Calu3 (cell line): ENCODE data around the gene PPEF2. TPM values are rescaled to one million over a fixed set of nuclear protein-coding genes. Genes with fewer than 3 reads are reported as not detected.

Experiments
- BruUV-seq: library from RNA; stranded (reverse); fragments of 400-500 nt; replicated peaks from 2 replicates; lab custom pipeline; 2021; lab: Mats Ljungman, UMichigan
- CTCF ChIA-PET: fragments of 300-600 bp; sonication (Branson Sonifier 250); formaldehyde crosslinking; loops from one replicate; lab custom pipeline; 2022; ENCODE audit warnings: antibody characterized with exemption; lab: Charles Lee
- DNase-seq: peaks from one replicate; pipeline ENCODE4 v3.0.0; 2022
- H3K27ac Mint-ChIP-seq: one replicate; pipeline ENCODE4 v1.8.0; 2022; ENCODE audit warnings: mixed read lengths; ENCODE audit not compliant: unreplicated experiment
- H3K27me3 Mint-ChIP-seq: one replicate; pipeline ENCODE4 v1.8.0; 2022; ENCODE audit warnings: mixed read lengths; ENCODE audit not compliant: unreplicated experiment
- H3K36me3 Mint-ChIP-seq: one replicate; pipeline ENCODE4 v1.8.0; 2022; ENCODE audit warnings: mild to moderate bottlenecking, moderate library complexity, mixed read lengths; ENCODE audit not compliant: insufficient read depth, unreplicated experiment
- H3K4me1 Mint-ChIP-seq: one replicate; pipeline ENCODE4 v1.8.0; 2022; ENCODE audit warnings: mild to moderate bottlenecking, low read depth, mixed read lengths; ENCODE audit not compliant: unreplicated experiment
- H3K4me3 Mint-ChIP-seq: one replicate; pipeline ENCODE4 v1.8.0; 2022; ENCODE audit warnings: mild to moderate bottlenecking, low read depth, moderate library complexity, mixed read lengths; ENCODE audit not compliant: unreplicated experiment
- H3K9me3 Mint-ChIP-seq: one replicate; pipeline ENCODE4 v1.8.0; 2022; ENCODE audit warnings: low read depth, mixed read lengths; ENCODE audit not compliant: unreplicated experiment
- CTCF ChIP-seq: fragments of 200-600 bp; IDR thresholded peaks from one replicate; pipeline ENCODE4 v1.8.0; 2022; ENCODE audit warnings: antibody characterized with exemption; ENCODE audit not compliant: unreplicated experiment
- intact Hi-C: fragments of 100-400 bp; cut with micrococcal nuclease; formaldehyde crosslinking; loops from one replicate; pipeline ENCODE4 v1.10.0; 2022; ENCODE audit not compliant: unreplicated experiment
- total RNA-seq: library from RNA; stranded (reverse); gene quantifications from 2 replicates; pipeline ENCODE4 v1.2.3, GENCODE V29; 2022

The PPEF2 gene
- total RNA-seq, 1 experiment from 2014 or later = not detected

DNA sequence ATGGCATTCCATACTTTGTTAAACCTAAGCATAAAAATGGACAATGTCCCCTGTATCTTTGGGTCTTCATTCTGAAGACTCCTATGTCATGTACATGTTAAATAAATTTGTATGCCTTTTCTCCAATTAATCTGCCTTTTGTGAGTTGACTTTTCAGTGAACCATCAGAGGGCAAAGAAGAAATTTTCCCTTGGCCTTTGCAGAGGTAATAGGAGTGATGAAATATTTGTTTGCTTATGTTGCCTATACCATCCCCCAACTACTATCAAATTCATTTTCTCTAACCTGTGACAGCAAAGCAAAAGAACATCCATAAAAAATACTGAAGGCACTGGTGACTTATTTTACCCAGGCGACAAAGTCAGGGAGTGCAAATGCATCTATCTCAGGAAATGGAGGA is 20.3 kb upstream of the PPEF2 start:
- Mint-ChIP-seq H3K9me3 (no peaks in the 10 kb centered on the region), H3K27me3 (no peaks in the 10 kb centered on the region), H3K4me3 (no peak overlapping the region), H3K27ac (no peak overlapping the region), H3K36me3 (no peaks in the 10 kb centered on the region), H3K4me1 (no peaks in the 10 kb centered on the region)
- no TSS peak for BruUV-seq
- DNase-seq = no peak
- CTCF ChIA-PET = no interaction called here
- no peak for TF ChIP-seq CTCF
- intact Hi-C loops = no loop called here

DNA sequence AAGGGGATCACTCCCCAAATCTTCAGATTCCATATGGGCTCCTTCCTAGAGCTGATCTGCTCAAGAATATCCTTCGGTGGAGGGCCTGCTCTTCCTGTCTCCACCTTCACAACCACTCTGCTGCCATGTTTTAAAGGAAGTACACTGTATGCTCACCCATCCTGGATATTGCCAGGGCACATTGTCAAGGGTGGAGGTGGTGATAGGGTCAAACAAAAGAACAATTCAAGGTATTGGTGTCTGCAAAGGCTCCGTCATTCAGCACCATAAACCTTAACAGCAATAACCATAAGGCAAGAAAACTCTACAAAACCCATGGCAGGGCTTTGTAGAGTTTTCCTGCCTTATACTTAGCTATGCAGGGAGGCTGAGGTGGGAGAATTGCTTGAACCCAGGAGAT is 19.7 kb upstream of the PPEF2 start:
- Mint-ChIP-seq H3K4me3 (no peak overlapping the region), H3K4me1 (no peaks in the 10 kb centered on the region), H3K27me3 (no peaks in the 10 kb centered on the region), H3K36me3 (no peaks in the 10 kb centered on the region), H3K9me3 (no peaks in the 10 kb centered on the region), H3K27ac (no peak overlapping the region)
- CTCF ChIA-PET = no interaction called here
- no peak for DNase-seq
- no peak for TF ChIP-seq CTCF
- intact Hi-C loops = no loop called here
- BruUV-seq = no TSS peak

GRCh38 chr4:75920327-75920726 is 18.1 kb upstream of the PPEF2 start:
- no peak for TF ChIP-seq CTCF
- BruUV-seq = no TSS peak
- no peaks in the 10 kb centered on the region for H3K9me3 Mint-ChIP-seq
- no peaks in the 10 kb centered on the region for H3K27me3 Mint-ChIP-seq
- CTCF ChIA-PET = no interaction called here
- intact Hi-C loops = no loop called here
- no peaks in the 10 kb centered on the region for H3K36me3 Mint-ChIP-seq
- no peak for DNase-seq
- no peak overlapping the region for H3K4me3 Mint-ChIP-seq
- no peak overlapping the region for H3K27ac Mint-ChIP-seq
- no peaks in the 10 kb centered on the region for H3K4me1 Mint-ChIP-seq

DNA sequence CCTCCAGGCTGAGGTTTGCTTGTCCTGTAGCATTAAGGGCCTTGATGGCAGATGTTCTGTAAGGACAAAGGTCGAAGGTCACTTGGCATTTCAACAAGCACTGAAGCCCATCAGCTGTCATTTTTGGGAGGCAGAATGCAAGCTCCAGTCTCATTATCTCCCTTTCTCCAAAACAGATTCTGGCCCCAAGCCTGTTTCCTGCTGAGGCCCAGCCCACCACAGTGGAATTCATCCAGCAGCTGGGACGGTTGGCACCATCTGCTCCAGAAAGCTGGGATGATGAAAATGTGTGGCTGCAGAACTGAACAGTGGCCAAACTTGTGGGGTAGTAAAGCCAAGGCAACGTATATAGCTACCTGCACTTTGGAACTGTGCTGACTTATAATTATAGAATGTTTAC is 17.7 kb upstream of the PPEF2 start:
- CTCF ChIA-PET = no interaction called here
- BruUV-seq = no TSS peak
- H3K27ac Mint-ChIP-seq = no peak overlapping the region
- no peaks in the 10 kb centered on the region for H3K27me3 Mint-ChIP-seq
- no peak for DNase-seq
- H3K4me3 Mint-ChIP-seq = no peak overlapping the region
- intact Hi-C loops = no loop called here
- no peaks in the 10 kb centered on the region for H3K4me1 Mint-ChIP-seq
- no peaks in the 10 kb centered on the region for H3K9me3 Mint-ChIP-seq
- TF ChIP-seq CTCF = no peak
- no peaks in the 10 kb centered on the region for H3K36me3 Mint-ChIP-seq
